ENCODE measurements around the gene MAN2C1. TPM values are rescaled to one million over a fixed set of nuclear protein-coding genes. Genes with fewer than 3 reads are reported as not detected.
A peak's percentile ranks its signal among the peaks of the same experiment; 100 is the strongest.

The MAN2C1 gene
- total and polyA plus RNA-seq, 2 experiments from 2014 or later = 53.0 to 110 TPM

DNA sequence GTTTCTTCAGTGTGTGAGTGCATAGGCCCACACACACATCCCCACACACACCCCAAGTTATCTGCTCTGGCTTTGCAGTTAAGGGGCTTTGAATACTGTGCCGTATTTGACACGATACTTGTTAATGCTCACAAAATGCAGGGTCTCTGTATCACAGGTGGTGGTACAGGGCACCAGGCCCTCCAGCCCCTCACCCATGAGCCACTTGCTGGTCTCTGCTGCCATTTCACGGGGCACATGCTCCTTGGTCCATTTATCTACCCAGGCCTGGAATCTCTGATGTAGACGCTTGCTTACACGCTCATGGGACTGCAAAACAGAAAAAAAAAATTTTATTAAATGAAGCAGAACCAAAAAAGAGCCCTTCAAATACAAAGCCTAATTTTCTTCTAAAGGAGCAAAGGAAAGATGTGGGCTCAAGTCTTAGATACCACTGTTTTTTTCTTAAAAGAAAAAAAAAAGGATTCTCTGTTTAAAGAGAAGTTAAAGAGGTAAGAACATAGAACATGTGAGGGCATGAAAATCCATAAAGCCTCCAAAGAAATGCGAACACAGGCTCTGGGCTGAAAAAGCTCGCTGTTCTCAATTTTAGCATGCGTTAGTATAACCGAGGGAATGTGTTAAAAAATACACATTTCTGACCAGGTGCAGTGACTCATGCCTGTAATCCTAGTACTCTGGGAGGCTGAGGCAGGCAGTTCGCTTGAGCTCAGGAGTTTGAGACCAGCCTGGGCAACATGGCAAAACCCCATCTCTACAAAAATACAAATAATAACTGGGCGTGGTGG lies 3.7 kb upstream of the MAN2C1 start:
- Histone ChIP-seq H3K9me2 (ENCODE audit: insufficient read depth) (no peaks in the 10 kb centered on the region), H3K4me3 (no peak overlapping the region), H3K27ac (no peak overlapping the region), H3K79me2 (ENCODE audit: insufficient read depth) (peaks cover 56% of the 10 kb centered on the region), H4K20me1 (ENCODE audit: insufficient read depth) (no peaks in the 10 kb centered on the region), H3K9ac (no peak overlapping the region), H3K9me3 (ENCODE audit: low read depth) (no peaks in the 10 kb centered on the region), H2AFZ (no peak overlapping the region), H3K27me3 (replicated peaks; ENCODE audit: insufficient read depth) (no peaks in the 10 kb centered on the region), H3F3A (ENCODE audit: insufficient read depth) (peaks cover 24% of the 10 kb centered on the region), H3K4me1 (ENCODE audit: insufficient read depth) (peaks cover 15% of the 10 kb centered on the region; the same call in 1 of the 2 replicates), H3K36me3 (ENCODE audit: low read depth) (peaks cover 20% of the 10 kb centered on the region), H3K4me2 (ENCODE audit: unreplicated experiment) (no peak overlapping the region)
- no peak for DNase-seq
- TF ChIP-seq EZH2 (IDR thresholded peaks at IDR 0.05; ENCODE audit: insufficient read depth, poor library complexity, severe bottlenecking) (no peak), EZH2phosphoT487 (IDR thresholded peaks at IDR 0.05; ENCODE audit: insufficient read depth, low read depth) (no peak)
- in situ Hi-C loops (cut with MboI) = no loop called here
- WGBS, 2 experiments (ENCODE audit: low coverage in 1 of 2, low lambda C conversion rate in 2 of 2, missing lambda C conversion rate in 2 of 2) = 92 to 94% methylated on average over 11 of the region's 11 CpGs

DNA sequence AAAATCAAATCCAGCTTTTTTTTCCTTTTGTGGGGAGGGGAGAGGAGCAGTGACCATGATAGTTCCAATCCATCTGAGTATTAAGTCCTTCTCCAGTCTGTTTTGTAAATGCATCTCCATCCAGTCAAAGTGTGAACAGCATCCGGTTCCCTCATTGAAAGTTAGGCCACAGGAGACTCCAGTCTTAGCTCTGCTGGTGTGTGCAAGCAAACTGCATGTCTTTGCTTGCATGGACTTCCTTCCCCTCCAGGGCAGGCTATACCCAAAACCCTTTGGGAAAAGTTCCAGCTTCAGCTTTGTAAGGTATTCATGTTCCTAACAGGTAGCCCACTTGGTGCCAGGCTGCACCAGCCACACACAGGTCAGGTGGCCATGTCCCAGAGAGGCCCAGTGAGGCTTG lies 3.1 kb upstream of the MAN2C1 start:
- H3K4me2 ChIP-seq (ENCODE audit: unreplicated experiment) = no peak overlapping the region
- H3K4me3 ChIP-seq = no peak overlapping the region
- H3K27ac ChIP-seq = no peak overlapping the region
- H2AFZ ChIP-seq = no peak overlapping the region
- peaks cover 15% of the 10 kb centered on the region; the same call in 1 of the 2 replicates for H3K4me1 ChIP-seq (ENCODE audit: insufficient read depth)
- no peaks in the 10 kb centered on the region for H3K9me2 ChIP-seq (ENCODE audit: insufficient read depth)
- in situ Hi-C loops (cut with MboI) = no loop called here
- H3K9ac ChIP-seq = no peak overlapping the region
- TF ChIP-seq EZH2phosphoT487 (IDR thresholded peaks at IDR 0.05; ENCODE audit: insufficient read depth, low read depth) (no peak), EZH2 (IDR thresholded peaks at IDR 0.05; ENCODE audit: insufficient read depth, poor library complexity, severe bottlenecking) (no peak)
- H3K27me3 ChIP-seq (replicated peaks; ENCODE audit: insufficient read depth) = no peaks in the 10 kb centered on the region
- peaks cover 56% of the 10 kb centered on the region for H3K79me2 ChIP-seq (ENCODE audit: insufficient read depth)
- H4K20me1 ChIP-seq (ENCODE audit: insufficient read depth) = no peaks in the 10 kb centered on the region
- 95 to 100% methylated on average over 1 of the region's 1 CpG for WGBS, 2 experiments (ENCODE audit: low coverage in 1 of 2, low lambda C conversion rate in 2 of 2, missing lambda C conversion rate in 2 of 2)
- H3F3A ChIP-seq (ENCODE audit: insufficient read depth) = peaks cover 24% of the 10 kb centered on the region
- no peaks in the 10 kb centered on the region for H3K9me3 ChIP-seq (ENCODE audit: low read depth)
- peaks cover 18% of the 10 kb centered on the region for H3K36me3 ChIP-seq (ENCODE audit: low read depth)
- DNase-seq = no peak

DNA sequence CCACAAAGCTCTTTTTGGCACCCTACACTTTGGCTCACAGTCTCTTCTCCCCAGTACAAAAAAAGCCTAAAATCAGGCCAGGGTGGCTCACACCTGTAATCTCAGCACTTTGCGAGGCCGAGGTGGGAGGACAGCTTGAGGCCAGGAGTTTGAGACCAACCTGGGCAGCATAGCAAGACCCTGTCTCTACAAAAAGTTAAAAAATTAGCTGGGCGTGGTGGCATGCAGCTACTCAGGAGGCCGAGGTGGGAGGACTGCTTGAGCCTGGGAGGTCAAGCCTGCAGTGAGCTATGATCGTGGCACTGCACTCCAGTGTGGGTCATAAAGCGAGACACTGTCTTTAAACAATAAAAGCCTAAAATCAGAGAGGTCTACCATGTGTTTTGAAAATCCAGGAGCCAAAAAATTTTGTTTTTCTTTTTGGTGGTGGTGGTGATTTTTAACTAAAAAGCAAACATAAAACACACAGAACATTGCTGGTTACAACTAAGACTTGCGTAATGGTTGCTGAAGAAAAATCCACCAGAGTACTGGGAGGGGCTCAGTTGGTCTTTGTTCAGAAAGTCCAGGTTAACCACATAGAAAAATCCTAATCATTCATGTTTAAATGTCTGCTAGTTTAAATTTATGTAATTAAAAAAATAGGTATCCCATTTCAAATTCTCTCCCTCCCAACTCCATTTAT lies 1.6 kb upstream of the MAN2C1 start:
- H4K20me1 ChIP-seq (ENCODE audit: insufficient read depth) = no peaks in the 10 kb centered on the region
- peaks cover 11% of the 10 kb centered on the region for H3K36me3 ChIP-seq (ENCODE audit: low read depth)
- in situ Hi-C loops (cut with MboI) = no loop called here
- peaks cover 24% of the 10 kb centered on the region for H3F3A ChIP-seq (ENCODE audit: insufficient read depth)
- H3K27ac ChIP-seq = peak overlapping the region; percentile 81
- 90 to 93% methylated on average over 7 of the region's 7 CpGs for WGBS, 2 experiments (ENCODE audit: low coverage in 1 of 2, low lambda C conversion rate in 2 of 2, missing lambda C conversion rate in 2 of 2)
- no peak for DNase-seq
- no peak overlapping the region for H3K4me3 ChIP-seq
- peaks cover 15% of the 10 kb centered on the region; the same call in 1 of the 2 replicates for H3K4me1 ChIP-seq (ENCODE audit: insufficient read depth)
- TF ChIP-seq EZH2 (IDR thresholded peaks at IDR 0.05; ENCODE audit: insufficient read depth, poor library complexity, severe bottlenecking) (no peak), EZH2phosphoT487 (IDR thresholded peaks at IDR 0.05; ENCODE audit: insufficient read depth, low read depth) (no peak)
- H3K27me3 ChIP-seq (replicated peaks; ENCODE audit: insufficient read depth) = no peaks in the 10 kb centered on the region
- peaks cover 51% of the 10 kb centered on the region for H3K79me2 ChIP-seq (ENCODE audit: insufficient read depth)
- H3K4me2 ChIP-seq (ENCODE audit: unreplicated experiment) = no peak overlapping the region
- H2AFZ ChIP-seq = no peak overlapping the region
- H3K9ac ChIP-seq = no peak overlapping the region
- H3K9me3 ChIP-seq (ENCODE audit: low read depth) = no peaks in the 10 kb centered on the region
- H3K9me2 ChIP-seq (ENCODE audit: insufficient read depth) = no peaks in the 10 kb centered on the region

DNA sequence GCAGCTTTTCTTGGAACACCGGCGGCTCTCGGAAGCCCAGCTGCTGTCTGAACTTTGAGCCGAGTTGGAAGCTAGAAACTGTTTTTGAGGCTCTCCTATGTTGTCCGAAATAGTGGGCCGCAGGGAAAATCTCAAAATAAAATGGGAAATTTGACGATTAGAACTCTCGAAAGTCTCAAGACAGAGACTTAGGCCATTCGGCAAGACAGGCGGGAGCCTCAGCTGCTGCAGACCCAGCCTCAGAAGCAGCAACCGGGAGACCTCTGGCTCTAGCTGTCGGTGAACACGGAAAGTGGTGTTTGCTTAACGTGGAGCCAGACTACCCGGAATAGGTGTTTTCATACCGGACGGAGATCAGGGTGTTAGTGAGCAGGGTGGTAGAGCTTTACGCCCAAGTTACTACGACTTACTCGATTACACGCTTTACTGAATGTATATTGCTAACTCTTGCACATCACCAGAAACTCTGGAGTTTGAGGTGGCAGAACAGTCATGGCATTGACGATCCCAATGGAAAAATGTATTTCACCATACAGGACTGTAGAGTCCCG lies 357 bp upstream of the MAN2C1 start:
- H3K79me2 ChIP-seq (ENCODE audit: insufficient read depth) = peaks cover 47% of the 10 kb centered on the region
- no peaks in the 10 kb centered on the region for H3K9me2 ChIP-seq (ENCODE audit: insufficient read depth)
- in situ Hi-C loops (cut with MboI) = no loop called here
- H3K4me1 ChIP-seq (ENCODE audit: insufficient read depth) = peaks cover 15% of the 10 kb centered on the region; the same call in 1 of the 2 replicates
- WGBS, 2 experiments (ENCODE audit: low coverage in 1 of 2, low lambda C conversion rate in 2 of 2, missing lambda C conversion rate in 2 of 2) = 1 to 2% methylated on average over 23 of the region's 23 CpGs
- H3K4me2 ChIP-seq (ENCODE audit: unreplicated experiment) = peak overlapping the region; percentile 96
- H3K36me3 ChIP-seq (ENCODE audit: low read depth) = peaks cover 11% of the 10 kb centered on the region
- no peaks in the 10 kb centered on the region for H3K27me3 ChIP-seq (replicated peaks; ENCODE audit: insufficient read depth)
- DNase-seq = peak; percentile 68
- TF ChIP-seq EZH2phosphoT487 (IDR thresholded peaks at IDR 0.05; ENCODE audit: insufficient read depth, low read depth) = no peak
- no peak for TF ChIP-seq EZH2 (IDR thresholded peaks at IDR 0.05; ENCODE audit: insufficient read depth, poor library complexity, severe bottlenecking)
- H3K9ac ChIP-seq = peak overlapping the region; percentile 93
- no peaks in the 10 kb centered on the region for H4K20me1 ChIP-seq (ENCODE audit: insufficient read depth)
- H2AFZ ChIP-seq = peak overlapping the region; percentile 71
- H3K27ac ChIP-seq = peak overlapping the region; percentile 81
- peak overlapping the region; percentile 84 for H3K4me3 ChIP-seq
- H3F3A ChIP-seq (ENCODE audit: insufficient read depth) = peaks cover 24% of the 10 kb centered on the region
- H3K9me3 ChIP-seq (ENCODE audit: low read depth) = no peaks in the 10 kb centered on the region

All from GM23248 (cell line).